HG03432 (cell line): ENCODE results near the gene ZNF274.
"Not testable (repeated sequence)": the region's sequence is repeated elsewhere in the genome, so short reads cannot be mapped to it uniquely, and the experiment has no call there.

Experiments
- ATAC-seq: cut with Tn5 transposase; IDR thresholded peaks from one replicate; pipeline ENCODE4 v1.9.1; 2021; ENCODE audit warnings: mild to moderate bottlenecking, moderate library complexity; ENCODE audit not compliant: unreplicated experiment

Gene ZNF274

GRCh38 chr19:58212336-58213074 is 29.6 kb downstream of the ZNF274 start:
- no peak for ATAC-seq

- no peak for ATAC-seq
Observed at GRCh38 chr19:58213075-58213369, 30.2 kb downstream of the ZNF274 start.

GRCh38 chr19:58217069-58217481 is 34.2 kb downstream of the ZNF274 start:
- no peak for ATAC-seq

- no peak for ATAC-seq
Observed at GRCh38 chr19:58217607-58218391, 34.9 kb downstream of the ZNF274 start.

- no peak for ATAC-seq
Observed at GRCh38 chr19:58218899-58219298, 36.0 kb downstream of the ZNF274 start.

GRCh38 chr19:58227964-58228584 is 45.2 kb downstream of the ZNF274 start:
- no peak for ATAC-seq

- peak; percentile 94 for ATAC-seq
Observed at GRCh38 chr19:58228585-58229254, 45.9 kb downstream of the ZNF274 start, which contains the start of gene ZNF544. ZNF544 (plus strand) TSS chr19:58228914; CDS start chr19:58244024, 15,110 bp downstream.

- ATAC-seq = no peak
Observed at GRCh38 chr19:58229255-58229639, 46.4 kb downstream of the ZNF274 start.

- no peak for ATAC-seq
Observed at GRCh38 chr19:58237324-58237723, 54.5 kb downstream of the ZNF274 start.

- no peak for ATAC-seq
Observed at GRCh38 chr19:58243351-58243750, 60.5 kb downstream of the ZNF274 start.

GRCh38 chr19:58248886-58249285 is 66.0 kb downstream of the ZNF274 start:
- no peak for ATAC-seq

GRCh38 chr19:58252102-58252685 is 69.3 kb downstream of the ZNF274 start:
- no peak for ATAC-seq

- not testable (repeated sequence) for ATAC-seq
Observed at GRCh38 chr19:58258259-58258658, 75.4 kb downstream of the ZNF274 start.

GRCh38 chr19:58261600-58261967 is 78.7 kb downstream of the ZNF274 start:
- ATAC-seq = no peak

- ATAC-seq = no peak
Observed at GRCh38 chr19:58261968-58262921, 79.4 kb downstream of the ZNF274 start.

GRCh38 chr19:58262922-58263296 is 80.0 kb downstream of the ZNF274 start:
- ATAC-seq = no peak
